H1 (cell line): ENCODE results near the gene ETS1. TPM values are rescaled to one million over a fixed set of nuclear protein-coding genes. Genes with fewer than 3 reads are reported as not detected.

ENCODE experiments used
- SIRT6 ChIP-seq: IDR thresholded peaks from one replicate; pipeline ENCODE4 v1.7.1; 2012; ENCODE audit warnings: low read length, inconsistent platforms
- SUZ12 ChIP-seq: fragments of 200-600 bp; sonication (generic); IDR thresholded peaks from 2 replicates; pipeline ENCODE4 v1.6.1; 2012; ENCODE audit warnings: mild to moderate bottlenecking, inconsistent platforms, low read length, moderate library complexity, mixed read lengths
- polyA plus RNA-seq, 7 experiments: library from polyadenylated mRNA; depleted of rRNA in 3 of 7; stranded (reverse) in 5 of 7; unstranded in 2 of 7; fragments of >200 nt in 5 of 7; fragments of 200-250 nt in 2 of 7; gene quantifications; 1 replicate in 5 of 7; 2 replicates in 1 of 7; 4 replicates in 1 of 7; pipeline versions ENCODE4 v1.2.1 to v1.2.3, GENCODE V29; 2011 to 2013; ENCODE audit warnings: missing spikeins in 2 of 7, mixed read lengths in 2 of 7
- total RNA-seq: library from RNA; stranded (reverse); fragmentation: NEBNext Ultra II Directional; extraction: Animal tissue kit (Norgen Biotek cat#: 25700); gene quantifications from 2 replicates; pipeline ENCODE4 v1.2.1, GENCODE V29; 2021
- TF ChIP-seq, protein P1 (sequence below): IDR thresholded peaks from 2 replicates; pipeline ENCODE4 v1.6.1; 2012; ENCODE audit warnings: inconsistent platforms

Gene ETS1
- total and polyA plus RNA-seq, 2 of the 8 experiments (the other 6 are each of a cell fraction or from before 2014, with no cell fraction given) = 10.0 to 35.3 TPM

DNA sequence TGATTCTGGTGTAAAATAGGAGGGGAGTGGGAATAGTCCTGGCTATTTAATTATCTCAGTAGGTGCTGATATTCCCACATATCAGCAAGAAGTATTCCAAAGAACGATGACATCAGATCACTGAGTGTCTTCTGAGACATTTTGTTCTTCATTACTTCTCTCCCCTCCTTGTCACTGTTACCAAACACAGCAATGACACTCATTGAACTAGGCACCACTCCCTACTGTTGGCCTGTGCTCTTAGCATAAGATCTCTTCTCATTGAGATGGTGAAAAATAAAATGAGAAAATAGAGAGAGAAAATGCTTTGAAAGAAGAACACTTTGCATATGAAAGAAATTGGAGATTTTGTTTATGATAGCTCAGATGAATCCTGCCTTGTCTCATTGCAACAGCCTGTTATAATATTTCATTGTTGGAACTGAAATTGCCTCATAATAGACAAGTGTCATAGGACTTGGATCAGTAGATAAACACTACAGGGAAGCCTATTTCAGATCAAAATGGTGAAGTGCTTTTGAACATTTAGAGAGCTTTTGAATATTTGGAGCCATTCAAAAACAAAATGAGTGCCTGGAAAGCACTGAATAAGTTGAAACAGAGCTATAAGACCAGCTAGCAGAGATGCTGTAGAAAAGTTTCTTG lies 11.3 kb upstream of the ETS1 start (continued):
- TF ChIP-seq, protein P1, sequence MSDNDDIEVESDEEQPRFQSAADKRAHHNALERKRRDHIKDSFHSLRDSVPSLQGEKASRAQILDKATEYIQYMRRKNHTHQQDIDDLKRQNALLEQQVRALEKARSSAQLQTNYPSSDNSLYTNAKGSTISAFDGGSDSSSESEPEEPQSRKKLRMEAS = no peak
- TF ChIP-seq SIRT6 (no peak), SUZ12 (no peak)
